Suppressor macrophage treated with lipopolysaccharide for 4 hours (primary cell): Measurements from ENCODE around the gene SAT2.
A peak's percentile ranks its signal among the peaks of the same experiment; 100 is the strongest.

Experiments
- DNase-seq: peaks from one replicate; pipeline ENCODE4 v3.0.0-alpha.2; 2020

The SAT2 gene

DNA sequence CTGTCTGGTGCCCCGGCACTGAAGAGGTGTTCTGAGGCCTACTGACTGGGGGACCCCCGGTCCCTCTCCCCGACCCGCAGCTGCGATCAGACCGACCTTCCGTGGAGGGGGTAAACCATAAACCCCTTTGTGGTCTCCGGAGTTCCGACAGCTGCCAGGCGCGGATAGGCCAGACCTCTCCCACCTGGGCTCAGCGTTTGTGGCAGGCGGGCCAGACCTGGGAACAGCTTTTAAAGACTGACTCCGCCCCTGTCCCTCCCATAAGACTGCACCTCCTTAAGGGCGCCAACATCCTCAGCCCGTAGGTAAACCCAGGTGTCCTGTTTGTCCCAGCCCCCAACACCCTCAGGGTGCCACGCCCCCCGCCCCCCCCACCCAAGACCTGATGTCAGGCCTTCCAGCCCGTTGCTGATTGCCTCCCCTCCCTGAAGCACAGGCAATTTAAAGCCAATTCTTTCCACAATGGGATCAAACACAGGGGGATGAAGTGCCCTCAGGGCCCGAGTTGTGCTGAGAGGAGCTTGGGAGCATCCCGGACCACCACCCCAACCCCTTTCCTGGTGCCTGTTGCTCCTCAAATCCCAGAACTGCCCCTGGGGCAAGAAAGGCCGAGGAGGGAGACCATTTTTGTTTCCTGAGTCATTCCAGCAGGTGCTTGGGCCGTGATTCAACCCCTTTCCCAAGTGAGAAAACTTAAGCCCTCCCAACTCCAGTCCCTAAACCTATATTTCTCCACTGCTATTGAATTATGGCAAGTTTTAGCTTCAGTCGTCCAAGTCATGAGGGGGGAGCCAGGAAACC is 37.5 kb downstream of the SAT2 start, which contains the start of gene SOX15:
Gene SOX15, minus strand, starts transcription at position 204 of the 801 bp plus-strand sequence. CDS start 418 bp downstream, outside the sequence.
- no peak for DNase-seq

DNA sequence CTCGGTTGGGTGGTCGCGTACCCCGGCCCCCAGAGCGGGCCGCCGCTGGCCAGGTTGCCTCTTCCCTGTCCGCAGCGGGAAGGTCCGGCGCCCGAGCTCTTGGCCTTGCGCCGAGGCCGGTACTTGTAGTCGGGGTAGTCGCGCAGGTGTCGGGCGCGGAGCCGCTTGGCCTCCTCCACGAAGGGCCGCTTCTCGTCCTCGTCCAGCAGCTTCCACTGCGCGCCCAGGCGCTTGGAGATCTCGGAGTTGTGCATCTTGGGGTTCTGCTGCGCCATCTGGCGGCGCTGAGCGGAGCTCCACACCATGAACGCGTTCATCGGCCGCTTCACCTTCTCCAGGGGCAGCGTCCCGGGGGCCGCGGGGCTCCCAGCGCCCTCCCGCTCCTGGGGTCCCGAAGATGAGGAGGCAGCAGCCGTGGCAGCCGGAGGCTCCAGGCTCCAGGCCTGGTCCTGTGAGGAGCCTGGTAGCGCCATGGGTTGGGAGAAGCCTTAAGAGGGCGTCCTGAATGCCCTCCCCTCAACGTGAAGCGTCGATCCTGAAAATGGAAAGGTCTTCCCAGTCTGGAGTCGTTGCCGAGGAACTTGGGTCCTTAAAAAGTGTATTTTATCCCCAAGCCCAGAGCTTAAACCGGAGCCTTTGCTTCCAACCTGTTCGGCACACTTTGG is 38.3 kb downstream of the SAT2 start:
- DNase-seq = peak; percentile 89

DNA sequence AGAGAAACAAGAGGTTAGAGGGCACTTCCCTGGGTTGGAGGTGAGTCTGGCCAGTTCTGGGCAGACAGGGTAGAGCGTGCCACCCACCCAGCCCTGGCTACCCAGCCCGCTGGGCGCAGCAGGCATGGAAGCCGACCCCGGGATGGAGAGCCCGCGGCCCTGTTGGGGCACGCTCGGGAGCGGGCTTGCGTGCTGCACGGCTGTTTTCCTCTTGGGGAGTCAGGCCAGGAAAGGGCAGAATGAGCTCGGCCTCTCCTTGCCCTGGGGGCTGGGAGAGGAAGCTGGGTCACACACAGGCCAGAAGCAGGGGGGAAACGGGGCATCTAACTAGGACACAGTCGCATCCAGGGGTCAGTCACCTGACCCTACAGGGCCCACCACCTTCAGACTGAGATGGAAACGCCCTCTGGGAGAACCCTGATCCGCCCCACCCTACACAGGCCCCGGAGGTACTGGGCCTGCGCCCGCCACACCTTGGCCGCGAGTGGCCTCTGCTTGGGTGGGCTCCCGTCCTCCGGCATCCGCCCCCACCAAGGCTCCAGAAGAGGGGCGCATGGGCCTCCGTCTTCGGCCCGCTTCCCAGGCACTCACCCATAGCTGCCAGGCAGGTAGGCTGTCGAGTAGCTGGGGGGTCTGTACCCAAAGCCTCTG is 38.9 kb downstream of the SAT2 start:
- no peak for DNase-seq

DNA sequence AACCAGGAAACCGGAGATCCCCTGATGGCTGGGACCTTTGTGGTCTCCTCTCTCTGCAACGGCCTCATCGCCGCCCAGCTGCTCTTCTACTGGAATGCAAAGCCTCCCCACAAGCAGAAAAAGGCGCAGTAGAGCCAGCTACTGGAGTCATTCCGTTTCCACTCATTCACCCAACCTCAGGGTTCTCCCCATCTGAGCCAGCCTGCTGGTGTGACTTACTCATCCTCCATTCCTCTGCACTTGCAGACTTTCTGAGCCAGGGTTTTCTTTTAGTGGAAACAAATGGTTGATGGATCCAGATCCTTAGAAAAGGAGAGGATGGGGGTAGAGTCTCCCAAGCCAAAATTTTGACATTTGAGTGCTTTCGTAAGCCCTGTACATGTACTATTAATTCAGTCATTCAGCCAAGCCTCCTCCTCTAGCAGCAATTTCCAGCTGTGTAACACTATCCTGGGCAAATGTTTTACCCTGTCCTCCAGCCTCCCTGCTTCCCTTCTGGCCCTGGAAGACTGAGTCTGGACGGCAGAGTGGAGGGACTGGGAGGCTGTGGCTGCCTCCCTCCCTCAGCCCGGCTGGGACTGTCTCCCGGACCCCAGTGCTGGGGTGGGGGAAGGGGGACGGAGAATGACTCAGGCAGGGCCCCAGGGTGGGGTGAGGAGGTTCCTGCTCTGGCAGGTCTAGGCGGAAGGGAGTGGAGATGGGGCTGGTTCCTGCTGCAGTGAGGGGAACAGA is 40.0 kb downstream of the SAT2 start:
- DNase-seq = no peak

DNA sequence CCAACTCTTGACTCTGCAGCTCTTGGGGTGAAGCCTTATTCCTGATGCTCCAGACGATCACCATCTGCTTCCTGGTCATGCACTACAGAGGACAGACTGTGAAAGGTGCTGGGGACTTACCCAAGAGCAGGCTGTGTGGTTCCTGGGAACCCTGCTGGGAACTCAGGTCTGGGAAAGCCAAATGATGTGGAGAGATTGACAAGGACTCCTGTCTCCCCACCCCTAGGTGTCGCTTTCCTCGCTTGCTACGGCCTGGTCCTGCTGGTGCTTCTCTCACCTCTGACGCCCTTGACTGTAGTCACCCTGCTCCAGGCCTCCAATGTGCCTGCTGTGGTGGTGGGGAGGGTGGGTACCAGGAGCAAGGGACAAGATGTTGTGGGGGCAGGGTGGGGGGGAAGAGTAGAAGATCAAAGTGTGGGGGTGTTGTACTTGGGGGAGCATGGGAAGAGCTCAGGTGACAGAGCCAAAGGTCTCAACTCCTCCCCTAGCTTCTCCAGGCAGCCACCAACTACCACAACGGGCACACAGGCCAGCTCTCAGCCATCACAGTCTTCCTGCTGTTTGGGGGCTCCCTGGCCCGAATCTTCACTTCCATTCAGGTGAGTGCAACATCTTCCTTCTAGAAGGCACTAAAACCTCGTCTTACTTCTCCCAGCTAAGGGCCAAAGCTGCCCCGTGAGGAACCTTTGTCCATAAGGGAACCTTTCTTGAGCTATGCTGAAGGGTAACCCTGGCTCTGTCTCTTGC is 40.8 kb downstream of the SAT2 start:
- DNase-seq = no peak

DNA sequence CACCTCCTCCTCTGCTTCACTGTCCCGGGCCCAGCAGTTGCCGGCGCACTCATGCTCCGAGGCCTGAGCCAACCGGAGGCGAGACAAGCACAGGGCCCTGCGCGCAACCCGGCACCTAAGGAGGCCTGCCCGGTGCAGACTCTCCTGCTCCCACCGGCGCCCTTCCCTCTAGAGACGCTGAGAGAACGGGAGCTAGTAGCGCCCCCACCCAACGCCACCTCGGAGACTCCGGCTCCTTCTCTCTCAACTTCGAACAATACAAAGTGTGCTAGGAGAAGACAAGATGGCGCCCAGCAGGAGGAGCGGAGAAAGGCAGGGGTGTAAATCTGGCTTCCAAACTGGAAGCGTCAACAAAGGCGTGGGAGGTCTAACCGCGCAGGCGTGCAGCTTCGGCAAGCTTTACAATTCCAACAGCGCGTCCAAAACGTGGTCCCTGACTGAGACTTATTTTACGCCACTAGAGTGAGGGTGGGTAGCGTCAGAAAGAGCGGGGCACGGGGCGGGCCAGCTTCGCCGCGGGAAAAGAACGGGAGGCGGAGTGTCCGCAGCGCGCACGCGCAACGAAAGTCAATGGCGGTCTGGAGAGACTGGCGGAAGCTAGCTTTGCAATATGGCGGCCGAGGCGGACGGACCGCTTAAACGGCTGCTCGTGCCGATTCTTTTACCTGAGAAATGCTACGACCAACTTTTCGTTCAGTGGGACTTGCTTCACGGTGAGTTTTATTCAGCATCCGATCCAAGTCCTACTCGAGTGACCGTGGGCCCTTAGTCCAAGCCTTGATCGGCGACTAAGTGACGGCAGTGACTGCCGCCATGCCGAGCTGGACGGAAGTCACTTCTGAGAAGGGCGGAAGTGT is 44.1 kb downstream of the SAT2 start, which contains the start of gene MPDU1:
Gene MPDU1, plus strand, starts transcription at position 600 of the 857 bp plus-strand sequence. Its CDS starts 11 bp downstream, at position 611.
- peak; percentile 99 for DNase-seq

DNA sequence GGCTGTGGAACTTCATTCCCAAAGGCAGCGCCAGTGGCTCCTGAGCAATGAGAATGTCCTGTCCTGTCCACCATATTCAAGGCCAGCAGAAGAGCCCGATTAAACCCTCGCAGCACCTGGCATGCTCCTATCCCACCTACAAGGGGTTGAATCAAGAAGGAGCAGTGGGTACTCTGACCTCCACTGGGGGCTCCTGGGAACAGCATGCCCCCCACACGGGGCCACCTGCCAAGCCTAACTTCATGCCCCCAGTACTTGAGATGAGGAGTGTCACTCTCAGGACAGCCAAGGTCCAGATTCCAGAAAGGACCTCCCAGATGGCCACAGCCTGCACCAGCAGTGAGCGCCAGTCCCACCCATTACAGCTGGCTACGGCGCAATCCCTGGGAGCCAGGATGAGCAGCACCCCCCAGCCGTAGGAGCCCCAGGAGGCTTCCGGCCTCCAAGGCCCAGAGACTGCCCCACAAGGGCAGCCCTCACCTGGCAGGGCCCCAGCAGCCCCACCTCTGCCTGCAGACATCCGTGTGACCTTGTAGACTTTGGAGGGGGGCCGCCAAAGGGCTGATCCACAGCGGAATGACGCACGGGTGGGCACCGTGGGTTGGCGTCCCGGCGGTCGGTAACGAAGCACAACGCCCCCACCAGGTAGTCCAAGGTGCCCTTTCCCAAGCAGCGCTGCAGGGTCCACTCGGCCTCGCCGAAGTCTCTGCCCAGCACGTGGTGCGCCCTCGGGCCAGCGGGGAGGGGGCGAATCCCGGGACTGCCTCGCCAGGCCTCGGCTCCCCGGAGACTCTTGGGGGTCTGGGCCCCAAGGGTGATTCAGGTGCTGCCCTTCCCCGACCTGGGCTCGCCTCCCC is 45.0 kb downstream of the SAT2 start:
- no peak for DNase-seq

DNA sequence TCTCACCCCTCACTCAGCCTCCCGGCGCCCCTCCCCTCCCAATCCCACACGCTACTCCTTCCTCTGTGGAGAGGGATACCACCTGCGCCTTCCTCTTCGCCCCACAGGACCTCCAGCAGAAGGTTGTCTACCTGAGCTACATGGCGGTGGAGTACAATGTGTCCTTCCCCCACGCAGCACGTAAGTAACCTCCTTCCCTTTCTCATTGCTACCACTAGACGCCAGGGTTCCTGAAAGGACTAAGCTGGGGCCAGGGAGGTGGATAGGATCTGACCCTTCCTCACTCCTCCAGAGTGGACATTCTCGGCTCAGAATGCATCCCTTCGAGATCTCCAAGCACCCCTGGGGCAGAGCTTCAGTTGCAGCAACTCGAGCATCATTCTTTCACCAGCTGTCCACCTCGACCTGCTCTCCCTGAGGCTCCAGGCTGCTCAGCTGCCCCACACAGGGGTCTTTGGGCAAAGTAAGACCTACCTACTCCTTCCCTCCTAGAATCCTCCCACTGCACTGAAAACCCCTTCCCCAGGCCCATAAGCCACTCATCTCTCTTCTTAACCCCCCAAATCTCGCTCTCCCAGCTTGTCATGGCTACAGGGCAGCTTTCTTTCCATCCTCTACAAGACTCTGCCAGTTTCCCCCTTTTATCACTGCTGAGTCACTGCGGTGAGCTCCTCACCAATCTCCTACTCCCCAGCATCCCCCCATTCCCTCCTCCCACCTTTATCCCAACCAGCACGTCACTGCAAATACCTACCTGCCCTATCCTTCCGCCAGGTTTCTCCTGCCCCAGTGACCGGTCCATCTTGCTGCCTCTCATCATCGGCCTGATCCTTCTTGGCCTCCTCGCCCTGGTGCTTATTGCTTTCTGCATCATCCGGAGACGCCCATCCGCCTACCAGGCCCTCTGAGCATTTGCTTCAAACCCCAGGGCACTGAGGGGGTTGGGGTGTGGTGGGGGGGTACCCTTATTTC is 46.7 kb downstream of the SAT2 start:
- peak; percentile 52 for DNase-seq

DNA sequence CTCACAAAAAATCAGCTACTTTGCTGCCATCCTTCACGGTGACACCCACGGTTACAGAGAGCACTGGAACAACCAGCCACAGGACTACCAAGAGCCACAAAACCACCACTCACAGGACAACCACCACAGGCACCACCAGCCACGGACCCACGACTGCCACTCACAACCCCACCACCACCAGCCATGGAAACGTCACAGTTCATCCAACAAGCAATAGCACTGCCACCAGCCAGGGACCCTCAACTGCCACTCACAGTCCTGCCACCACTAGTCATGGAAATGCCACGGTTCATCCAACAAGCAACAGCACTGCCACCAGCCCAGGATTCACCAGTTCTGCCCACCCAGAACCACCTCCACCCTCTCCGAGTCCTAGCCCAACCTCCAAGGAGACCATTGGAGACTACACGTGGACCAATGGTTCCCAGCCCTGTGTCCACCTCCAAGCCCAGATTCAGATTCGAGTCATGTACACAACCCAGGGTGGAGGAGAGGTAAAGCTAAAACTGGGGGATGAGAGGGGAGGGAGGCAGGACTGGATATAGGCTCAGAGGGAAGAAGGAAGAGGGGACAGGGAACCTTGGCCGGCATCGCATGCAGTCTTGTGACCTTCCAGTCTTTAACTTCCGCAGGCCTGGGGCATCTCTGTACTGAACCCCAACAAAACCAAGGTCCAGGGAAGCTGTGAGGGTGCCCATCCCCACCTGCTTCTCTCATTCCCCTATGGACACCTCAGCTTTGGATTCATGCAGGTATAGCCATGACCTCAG is 47.6 kb downstream of the SAT2 start:
- DNase-seq = peak; percentile 61

DNA sequence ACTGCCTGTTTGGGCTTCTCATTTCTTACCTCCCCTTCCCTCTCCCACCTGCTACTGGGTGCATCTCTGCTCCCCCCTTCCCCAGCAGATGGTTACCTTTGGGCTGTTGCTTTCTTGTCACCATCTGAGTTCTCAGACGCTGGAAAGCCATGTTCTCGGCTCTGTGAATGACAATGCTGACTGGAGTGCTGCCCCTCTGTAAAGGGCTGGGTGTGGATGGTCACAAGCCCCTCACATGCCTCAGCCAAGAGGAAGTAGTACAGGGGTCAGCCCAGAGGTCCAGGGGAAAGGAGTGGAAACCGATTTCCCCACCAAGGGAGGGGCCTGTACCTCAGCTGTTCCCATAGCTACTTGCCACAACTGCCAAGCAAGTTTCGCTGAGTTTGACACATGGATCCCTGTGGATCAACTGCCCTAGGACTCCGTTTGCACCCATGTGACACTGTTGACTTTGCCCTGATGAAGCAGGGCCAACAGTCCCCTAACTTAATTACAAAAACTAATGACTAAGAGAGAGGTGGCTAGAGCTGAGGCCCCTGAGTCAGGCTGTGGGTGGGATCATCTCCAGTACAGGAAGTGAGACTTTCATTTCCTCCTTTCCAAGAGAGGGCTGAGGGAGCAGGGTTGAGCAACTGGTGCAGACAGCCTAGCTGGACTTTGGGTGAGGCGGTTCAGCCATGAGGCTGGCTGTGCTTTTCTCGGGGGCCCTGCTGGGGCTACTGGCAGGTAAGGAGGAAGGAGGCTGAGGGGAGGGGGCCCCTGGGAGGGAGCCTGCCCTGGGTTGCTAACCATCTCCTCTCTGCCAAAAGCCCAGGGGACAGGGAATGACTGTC is 48.4 kb downstream of the SAT2 start, which contains the start of gene CD68:
Gene CD68, plus strand, starts transcription at position 638 of the 833 bp plus-strand sequence. Its CDS starts 40 bp downstream, at position 678.
- DNase-seq = peak; percentile 98

DNA sequence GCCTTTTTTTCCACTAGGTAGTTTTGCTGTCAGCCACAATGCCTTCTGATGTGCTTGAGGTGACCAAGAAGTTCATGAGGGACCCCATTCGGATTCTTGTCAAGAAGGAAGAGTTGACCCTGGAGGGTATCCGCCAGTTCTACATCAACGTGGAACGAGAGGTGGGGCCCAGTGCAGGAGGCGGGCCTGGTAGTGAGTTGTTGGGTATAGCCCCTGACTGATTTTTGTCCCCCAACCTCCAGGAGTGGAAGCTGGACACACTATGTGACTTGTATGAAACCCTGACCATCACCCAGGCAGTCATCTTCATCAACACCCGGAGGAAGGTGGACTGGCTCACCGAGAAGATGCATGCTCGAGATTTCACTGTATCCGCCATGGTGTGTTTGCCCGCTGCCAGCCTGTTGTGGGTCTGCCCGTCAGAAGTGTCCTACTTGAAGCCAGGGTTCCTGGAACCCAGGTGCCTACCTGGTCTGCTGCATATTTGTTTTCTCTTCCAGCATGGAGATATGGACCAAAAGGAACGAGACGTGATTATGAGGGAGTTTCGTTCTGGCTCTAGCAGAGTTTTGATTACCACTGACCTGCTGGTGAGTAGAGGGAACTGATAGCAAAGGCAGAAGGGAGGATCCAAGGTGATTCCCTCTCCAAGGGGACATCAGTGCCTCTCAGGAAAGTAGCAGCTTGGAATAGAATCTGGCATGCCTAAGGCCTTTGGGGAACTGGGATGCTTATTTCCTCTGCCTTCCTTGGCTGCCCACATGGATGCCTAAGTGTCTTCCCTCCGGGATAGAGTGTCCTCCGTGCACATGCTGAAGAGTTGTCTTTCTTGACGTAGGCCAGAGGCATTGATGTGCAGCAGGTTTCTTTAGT is 50.1 kb downstream of the SAT2 start:
- DNase-seq = no peak

DNA sequence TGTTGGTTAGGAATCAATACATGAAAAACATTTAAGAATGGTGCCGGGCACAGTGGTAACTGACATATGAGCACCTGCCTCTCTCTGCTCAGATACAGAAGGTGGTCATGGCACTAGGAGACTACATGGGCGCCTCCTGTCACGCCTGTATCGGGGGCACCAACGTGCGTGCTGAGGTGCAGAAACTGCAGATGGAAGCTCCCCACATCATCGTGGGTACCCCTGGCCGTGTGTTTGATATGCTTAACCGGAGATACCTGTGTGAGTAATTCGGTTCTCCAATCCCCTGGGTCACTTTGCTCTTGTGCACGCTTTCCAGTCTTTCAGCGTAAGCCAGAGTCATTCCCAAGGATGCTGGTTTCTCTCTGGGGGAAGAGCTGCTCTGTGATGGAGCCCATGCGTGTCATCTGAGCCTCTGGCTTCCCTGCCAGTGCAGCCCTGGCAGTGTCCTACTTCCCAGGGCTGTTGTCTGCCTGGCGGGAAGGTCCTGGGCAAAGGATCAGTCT is 51.1 kb downstream of the SAT2 start:
- DNase-seq = no peak
